MCF 10A (cell line): Measurements from ENCODE around the gene MMP13. TPM values are rescaled to one million over a fixed set of nuclear protein-coding genes. Genes with fewer than 3 reads are reported as not detected.

Experiments used
- BruUV-seq: library from RNA; stranded (reverse); fragments of 400-500 nt; replicated peaks from 2 replicates; lab custom pipeline; 2021; lab: Mats Ljungman, UMichigan
- CTCF ChIA-PET: fragments of 300-600 bp; sonication (Branson Sonifier 250); formaldehyde crosslinking; extraction: SDS; loops from one replicate; lab custom pipeline; 2021; ENCODE audit warnings: antibody characterized with exemption, inconsistent platforms; lab: Yijun Ruan, JAX
- POLR2A ChIA-PET: fragments of 300-600, 350-650 bp; sonication (Branson Sonifier 250); formaldehyde crosslinking; extraction: SDS; loops from one replicate; lab custom pipeline; 2020; ENCODE audit warnings: antibody characterized with exemption, inconsistent platforms; lab: Yijun Ruan, JAX
- DNase-seq: peaks from one replicate; pipeline ENCODE4 v3.0.0-alpha.2; 2018; ENCODE audit not compliant: unreplicated experiment
- H3K27ac Mint-ChIP-seq: one replicate; pipeline ENCODE4 v1.8.0; 2022; ENCODE audit warnings: mild to moderate bottlenecking, low read depth, mixed read lengths; ENCODE audit not compliant: unreplicated experiment
- H3K27me3 Mint-ChIP-seq: one replicate; pipeline ENCODE4 v1.8.0; 2022; ENCODE audit warnings: mixed read lengths; ENCODE audit not compliant: insufficient read depth, unreplicated experiment
- H3K36me3 Mint-ChIP-seq: one replicate; pipeline ENCODE4 v1.8.0; 2022; ENCODE audit warnings: mild to moderate bottlenecking, moderate library complexity, mixed read lengths; ENCODE audit not compliant: insufficient read depth, unreplicated experiment
- H3K4me1 Mint-ChIP-seq: one replicate; pipeline ENCODE4 v1.8.0; 2022; ENCODE audit warnings: mixed read lengths; ENCODE audit not compliant: insufficient read depth, unreplicated experiment
- H3K4me3 Mint-ChIP-seq: one replicate; pipeline ENCODE4 v1.8.0; 2022; ENCODE audit warnings: mild to moderate bottlenecking, moderate library complexity, mixed read lengths; ENCODE audit not compliant: unreplicated experiment
- H3K9me3 Mint-ChIP-seq: one replicate; pipeline ENCODE4 v1.8.0; 2022; ENCODE audit warnings: mixed read lengths; ENCODE audit not compliant: unreplicated experiment
- intact Hi-C: fragments of 100-400 bp; cut with micrococcal nuclease; formaldehyde crosslinking; loops from 2 replicates; pipeline ENCODE4 v1.14.1; 2022
- total RNA-seq: library from RNA; stranded (reverse); gene quantifications from 2 replicates; pipeline ENCODE4 v1.2.3, GENCODE V29; 2022
- TF ChIP-seq, protein P1 (sequence below): fragments of 200-600 bp; IDR thresholded peaks from one replicate; pipeline ENCODE4 v1.8.0; 2022; ENCODE audit warnings: antibody characterized with exemption, mild to moderate bottlenecking; ENCODE audit not compliant: unreplicated experiment

The MMP13 gene
- total RNA-seq, 1 experiment from 2014 or later = not detected

- Mint-ChIP-seq H3K36me3 (no peaks in the 10 kb centered on the region), H3K27me3 (no peaks in the 10 kb centered on the region), H3K4me3 (no peak overlapping the region), H3K9me3 (no peaks in the 10 kb centered on the region), H3K27ac (no peak overlapping the region), H3K4me1 (peaks cover 7% of the 10 kb centered on the region)
- no peak for DNase-seq
- intact Hi-C loops = no loop called here
- TF ChIP-seq, protein P1, sequence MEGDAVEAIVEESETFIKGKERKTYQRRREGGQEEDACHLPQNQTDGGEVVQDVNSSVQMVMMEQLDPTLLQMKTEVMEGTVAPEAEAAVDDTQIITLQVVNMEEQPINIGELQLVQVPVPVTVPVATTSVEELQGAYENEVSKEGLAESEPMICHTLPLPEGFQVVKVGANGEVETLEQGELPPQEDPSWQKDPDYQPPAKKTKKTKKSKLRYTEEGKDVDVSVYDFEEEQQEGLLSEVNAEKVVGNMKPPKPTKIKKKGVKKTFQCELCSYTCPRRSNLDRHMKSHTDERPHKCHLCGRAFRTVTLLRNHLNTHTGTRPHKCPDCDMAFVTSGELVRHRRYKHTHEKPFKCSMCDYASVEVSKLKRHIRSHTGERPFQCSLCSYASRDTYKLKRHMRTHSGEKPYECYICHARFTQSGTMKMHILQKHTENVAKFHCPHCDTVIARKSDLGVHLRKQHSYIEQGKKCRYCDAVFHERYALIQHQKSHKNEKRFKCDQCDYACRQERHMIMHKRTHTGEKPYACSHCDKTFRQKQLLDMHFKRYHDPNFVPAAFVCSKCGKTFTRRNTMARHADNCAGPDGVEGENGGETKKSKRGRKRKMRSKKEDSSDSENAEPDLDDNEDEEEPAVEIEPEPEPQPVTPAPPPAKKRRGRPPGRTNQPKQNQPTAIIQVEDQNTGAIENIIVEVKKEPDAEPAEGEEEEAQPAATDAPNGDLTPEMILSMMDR = no peak
- no TSS peak for BruUV-seq
- POLR2A ChIA-PET = interaction anchor here (1.1 kb wide), 1 partner anchor 15 kb away, joined by 3 read pairs; no protein-coding TSS in a partner anchor
- CTCF ChIA-PET = interaction anchor here (0.6 to 3.6 kb wide), 6 partner anchors 10 to 192 kb away, joined by 3 to 35 read pairs (median 6); no protein-coding TSS in a partner anchor
These were observed 29.0 kb downstream of the MMP13 start for GRCh38 chr11:102926517-102926916.

DNA sequence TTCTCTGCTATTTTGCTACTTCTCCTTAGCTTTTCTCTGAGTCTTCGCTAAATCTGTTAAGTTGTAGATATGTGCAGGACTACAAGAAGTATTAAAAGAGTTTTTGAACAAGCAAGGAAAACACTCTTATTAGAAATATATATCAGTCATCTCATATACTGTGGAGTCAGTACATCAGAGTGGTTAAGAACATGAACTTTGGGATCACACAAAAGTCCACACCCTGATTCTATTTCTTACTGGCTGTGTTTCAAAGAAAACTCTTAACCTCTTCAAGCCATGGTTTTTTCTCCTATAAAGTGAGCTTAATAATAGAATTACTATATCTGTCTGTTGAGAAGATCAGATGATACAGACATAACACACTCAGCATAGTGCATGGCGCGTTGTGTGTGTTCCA lies 29.5 kb downstream of the MMP13 start:
- H3K4me1 Mint-ChIP-seq = peaks cover 7% of the 10 kb centered on the region
- H3K27me3 Mint-ChIP-seq = no peaks in the 10 kb centered on the region
- no TSS peak for BruUV-seq
- DNase-seq = no peak
- H3K27ac Mint-ChIP-seq = no peak overlapping the region
- no peak overlapping the region for H3K4me3 Mint-ChIP-seq
- intact Hi-C loops = no loop called here
- H3K9me3 Mint-ChIP-seq = no peaks in the 10 kb centered on the region
- CTCF ChIA-PET = interaction anchor here (0.6 to 3.6 kb wide), 6 partner anchors 10 to 191 kb away, joined by 3 to 35 read pairs (median 6); no protein-coding TSS in a partner anchor
- TF ChIP-seq, protein P1 = no peak
- POLR2A ChIA-PET = interaction anchor here (0.6 kb wide), 1 partner anchor 60 kb away, joined by 3 read pairs; no protein-coding TSS in a partner anchor
- no peaks in the 10 kb centered on the region for H3K36me3 Mint-ChIP-seq

DNA sequence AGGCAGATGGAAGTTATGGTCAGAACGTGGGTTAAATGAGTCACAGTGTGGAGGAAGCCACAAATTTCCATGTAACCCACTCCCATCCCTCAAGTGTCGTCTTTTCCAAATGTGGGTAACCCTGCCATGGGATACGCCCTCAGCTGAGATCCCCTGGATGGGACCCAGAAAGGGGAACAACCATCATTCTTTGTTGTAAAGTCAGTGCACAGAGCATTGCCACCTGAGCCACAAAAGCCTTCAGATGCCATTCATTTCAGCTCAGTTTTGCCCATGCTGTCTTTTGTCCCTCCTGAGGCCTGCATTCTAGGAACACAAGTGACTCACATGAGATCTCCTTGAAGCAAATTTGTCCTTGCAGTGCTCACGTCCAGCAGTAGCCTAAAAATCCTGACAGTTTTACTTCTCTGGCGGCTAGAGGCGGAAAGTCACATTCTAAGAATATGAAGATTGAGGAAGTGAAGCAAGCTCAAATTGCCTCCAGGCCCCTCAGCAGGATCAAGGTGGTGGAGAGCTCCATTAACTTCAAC lies 30.6 kb downstream of the MMP13 start:
- H3K9me3 Mint-ChIP-seq = no peaks in the 10 kb centered on the region
- peaks cover 7% of the 10 kb centered on the region for H3K4me1 Mint-ChIP-seq
- TF ChIP-seq, protein P1 = no peak
- H3K36me3 Mint-ChIP-seq = no peaks in the 10 kb centered on the region
- POLR2A ChIA-PET = interaction anchor here (0.5 kb wide), 1 partner anchor 89 kb away, joined by 3 read pairs; no protein-coding TSS in a partner anchor
- DNase-seq = no peak
- CTCF ChIA-PET = interaction anchor here (0.6 to 3.6 kb wide), 7 partner anchors 8 to 134 kb away, joined by 3 to 35 read pairs (median 4); no protein-coding TSS in a partner anchor
- H3K27me3 Mint-ChIP-seq = no peaks in the 10 kb centered on the region
- intact Hi-C loops = no loop called here
- no peak overlapping the region for H3K4me3 Mint-ChIP-seq
- no TSS peak for BruUV-seq
- H3K27ac Mint-ChIP-seq = no peak overlapping the region

- H3K4me1 Mint-ChIP-seq = peaks cover 7% of the 10 kb centered on the region
- H3K36me3 Mint-ChIP-seq = no peaks in the 10 kb centered on the region
- intact Hi-C loops = no loop called here
- BruUV-seq = no TSS peak
- H3K27ac Mint-ChIP-seq = no peak overlapping the region
- H3K9me3 Mint-ChIP-seq = no peaks in the 10 kb centered on the region
- CTCF ChIA-PET = interaction anchor here (4.4 kb wide), 1 partner anchor 19 kb away, joined by 31 read pairs; no protein-coding TSS in a partner anchor
- DNase-seq = no peak
- H3K27me3 Mint-ChIP-seq = no peaks in the 10 kb centered on the region
- POLR2A ChIA-PET = interaction anchor here (0.6 to 1.0 kb wide), 2 partner anchors 10 to 41 kb away, joined by 3 to 4 read pairs; no protein-coding TSS in a partner anchor
- no peak overlapping the region for H3K4me3 Mint-ChIP-seq
- TF ChIP-seq, protein P1 = no peak
These were observed 33.8 kb downstream of the MMP13 start for GRCh38 chr11:102921587-102922220.
